HepG2 (cell line): Measurements from ENCODE around the gene CST3. TPM values are rescaled to one million over a fixed set of nuclear protein-coding genes. Genes with fewer than 3 reads are reported as not detected.

Experiments used
- ARNTL ChIP-seq: sonication (generic); formaldehyde crosslinking; IDR thresholded peaks from 2 replicates; pipeline ENCODE4 v1.4.0; 2020; ENCODE audit warnings: mild to moderate bottlenecking, missing genetic modification reagents
- CEBPG ChIP-seq: IDR thresholded peaks from 2 replicates; pipeline ENCODE4 v1.6.1; 2016
- CENPX ChIP-seq: sonication (generic); formaldehyde crosslinking; IDR thresholded peaks from 2 replicates; pipeline ENCODE4 v1.9.0; 2021; ENCODE audit warnings: mild to moderate bottlenecking, missing genetic modification reagents, moderate library complexity
- KLF9 ChIP-seq: IDR thresholded peaks from 2 replicates; pipeline ENCODE4 v1.6.1; 2016; ENCODE audit warnings: low read depth
- MATR3 ChIP-seq: sonication (generic); formaldehyde crosslinking; IDR thresholded peaks from 2 replicates; pipeline ENCODE4 v1.4.0; 2020; ENCODE audit warnings: missing genetic modification reagents
- NFKB2 ChIP-seq: sonication (generic); formaldehyde crosslinking; IDR thresholded peaks from 2 replicates; pipeline ENCODE4 v1.4.0; 2020; ENCODE audit warnings: missing genetic modification reagents, borderline replicate concordance
- PHF5A ChIP-seq: IDR thresholded peaks from one replicate; pipeline ENCODE4 v1.6.1; 2018; ENCODE audit warnings: low read depth, missing genetic modification reagents; ENCODE audit not compliant: unreplicated experiment
- RNF2 ChIP-seq: fragments of 450-650 bp; conservative IDR thresholded peaks from 2 replicates; pipeline ENCODE4 v1.6.1; 2016; ENCODE audit warnings: low read depth
- SALL1 ChIP-seq: sonication (generic); formaldehyde crosslinking; IDR thresholded peaks from 2 replicates; pipeline ENCODE4 v1.8.0; 2022; ENCODE audit warnings: mild to moderate bottlenecking, missing genetic modification reagents
- SMYD3 ChIP-seq: sonication (generic); formaldehyde crosslinking; IDR thresholded peaks from 2 replicates; pipeline ENCODE4 v1.8.1; 2023; ENCODE audit warnings: mild to moderate bottlenecking, missing genetic modification reagents
- SOX6 ChIP-seq, 2 experiments: fragments of 450-650 bp in 1 of 2; sonication (generic) in 1 of 2; formaldehyde crosslinking in 1 of 2; IDR thresholded peaks; 2 replicates each; pipeline versions ENCODE4 v1.4.0 to v1.6.1; 2017 to 2020; ENCODE audit warnings: antibody characterized with exemption in 1 of 2, mild to moderate bottlenecking in 1 of 2, missing genetic modification reagents in 1 of 2
- ZBTB34 ChIP-seq: sonication (generic); formaldehyde crosslinking; IDR thresholded peaks from 2 replicates; pipeline ENCODE4 v1.8.0; 2022; ENCODE audit warnings: mild to moderate bottlenecking, missing genetic modification reagents
- ZFP36L2 ChIP-seq: sonication (generic); formaldehyde crosslinking; IDR thresholded peaks from 2 replicates; pipeline ENCODE4 v1.4.0; 2020; ENCODE audit warnings: missing genetic modification reagents
- ZFP90 ChIP-seq: sonication (generic); formaldehyde crosslinking; IDR thresholded peaks from 2 replicates; pipeline ENCODE4 v1.8.0; 2022; ENCODE audit warnings: missing genetic modification reagents, mild to moderate bottlenecking, inconsistent platforms, borderline replicate concordance
- ZFYVE20 ChIP-seq: sonication (generic); formaldehyde crosslinking; IDR thresholded peaks from 2 replicates; pipeline ENCODE4 v1.8.0; 2023; ENCODE audit warnings: low read depth, mild to moderate bottlenecking, moderate library complexity, missing genetic modification reagents, borderline replicate concordance
- ZNF3 ChIP-seq: IDR thresholded peaks from 2 replicates; pipeline ENCODE4 v1.7.0; 2017; ENCODE audit warnings: inconsistent platforms
- ZNF543 ChIP-seq: sonication (generic); formaldehyde crosslinking; IDR thresholded peaks from 2 replicates; pipeline ENCODE4 v1.4.0; 2020; ENCODE audit warnings: mild to moderate bottlenecking, missing genetic modification reagents
- polyA plus RNA-seq, 8 experiments: library from polyadenylated mRNA; depleted of rRNA in 3 of 8; stranded (reverse) in 7 of 8; unstranded in 1 of 8; fragments of >200 nt; fragmentation: Illumina TruSeq in 4 of 8; extraction: Trizol in 4 of 8; gene quantifications; 2 replicates each; pipeline versions ENCODE4 v1.2.1 to v1.2.3, GENCODE V29; 2011 to 2016; ENCODE audit warnings: low read depth in 4 of 8, missing spikeins in 1 of 8, mixed read lengths in 1 of 8; ENCODE audit not compliant: insufficient read depth in 1 of 8
- total RNA-seq, 5 experiments: library from RNA; depleted of rRNA; stranded (reverse); fragments of >200 nt; fragmentation: Illumina TruSeq; extraction: Trizol; gene quantifications; 2 replicates each; pipeline ENCODE4 v1.2.3, GENCODE V29; 2016; ENCODE audit warnings: low read depth in 1 of 5
- TF ChIP-seq, protein P1 (sequence below): IDR thresholded peaks from 2 replicates; pipeline ENCODE4 v1.6.1; 2016; ENCODE audit warnings: low read depth, missing genetic modification reagents, missing compliant biosample characterization
- TF ChIP-seq, protein P2 (sequence below): sonication (generic); formaldehyde crosslinking; IDR thresholded peaks from 2 replicates; pipeline ENCODE4 v1.9.0; 2021; ENCODE audit warnings: missing genetic modification reagents, borderline replicate concordance
- TF ChIP-seq, protein P3 (sequence below): sonication (generic); formaldehyde crosslinking; IDR thresholded peaks from 2 replicates; pipeline ENCODE4 v1.5.0; 2020; ENCODE audit warnings: missing genetic modification reagents

CST3 gene
- total and polyA plus RNA-seq, 2 of the 13 experiments (the other 11 are each of a cell fraction or from before 2014, with no cell fraction given), result 690 to 1,005 TPM

DNA sequence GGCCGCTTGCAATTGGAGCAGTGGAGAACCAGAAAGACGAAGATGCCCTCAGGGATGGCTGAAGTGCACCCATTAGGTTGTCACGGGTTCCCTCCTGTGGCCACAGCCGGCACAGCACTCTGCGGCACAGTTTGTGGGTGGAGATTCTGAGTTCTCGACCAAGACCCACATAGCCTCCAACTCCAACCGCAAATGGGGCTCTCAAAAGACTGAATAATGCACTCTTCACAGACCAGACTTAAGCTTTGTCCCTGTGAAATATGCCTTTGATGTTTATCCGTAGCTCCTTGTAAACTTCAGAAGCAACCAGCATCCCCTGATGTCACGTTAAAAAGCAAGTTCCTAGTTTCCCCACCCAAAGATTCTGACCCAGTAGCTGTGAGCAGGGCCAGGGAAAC, 31.1 kb downstream of the CST3 start (continued):
- TF ChIP-seq CENPX (CRISPR knock-in tag) (no peak), NFKB2 (CRISPR knock-in tag) (no peak; the same call in 1 of the 2 replicates), PHF5A (CRISPR knock-in tag) (no peak), ARNTL (CRISPR knock-in tag) (no peak), ZNF543 (CRISPR knock-in tag) (no peak), ZFYVE20 (CRISPR knock-in tag) (no peak), MATR3 (CRISPR knock-in tag) (no peak), CEBPG (CRISPR knock-in tag) (peak; percentile 26; the same call in 1 of the 2 replicates), SALL1 (CRISPR knock-in tag) (peak; percentile 65), ZBTB34 (CRISPR knock-in tag) (no peak), SMYD3 (CRISPR knock-in tag) (no peak), ZNF3 (CRISPR knock-in tag) (no peak), ZFP36L2 (CRISPR knock-in tag) (no peak), RNF2 (no peak), SOX6 (IDR thresholded peaks at IDR 0.05) (no peak), SOX6 (CRISPR knock-in tag; IDR thresholded peaks at IDR 0.05) (0 out of 2 replicates have a peak, but pooled peaks have one; percentile 17), ZFP90 (no peak), KLF9 (CRISPR knock-in tag) (no peak)
- TF ChIP-seq, protein P1, sequence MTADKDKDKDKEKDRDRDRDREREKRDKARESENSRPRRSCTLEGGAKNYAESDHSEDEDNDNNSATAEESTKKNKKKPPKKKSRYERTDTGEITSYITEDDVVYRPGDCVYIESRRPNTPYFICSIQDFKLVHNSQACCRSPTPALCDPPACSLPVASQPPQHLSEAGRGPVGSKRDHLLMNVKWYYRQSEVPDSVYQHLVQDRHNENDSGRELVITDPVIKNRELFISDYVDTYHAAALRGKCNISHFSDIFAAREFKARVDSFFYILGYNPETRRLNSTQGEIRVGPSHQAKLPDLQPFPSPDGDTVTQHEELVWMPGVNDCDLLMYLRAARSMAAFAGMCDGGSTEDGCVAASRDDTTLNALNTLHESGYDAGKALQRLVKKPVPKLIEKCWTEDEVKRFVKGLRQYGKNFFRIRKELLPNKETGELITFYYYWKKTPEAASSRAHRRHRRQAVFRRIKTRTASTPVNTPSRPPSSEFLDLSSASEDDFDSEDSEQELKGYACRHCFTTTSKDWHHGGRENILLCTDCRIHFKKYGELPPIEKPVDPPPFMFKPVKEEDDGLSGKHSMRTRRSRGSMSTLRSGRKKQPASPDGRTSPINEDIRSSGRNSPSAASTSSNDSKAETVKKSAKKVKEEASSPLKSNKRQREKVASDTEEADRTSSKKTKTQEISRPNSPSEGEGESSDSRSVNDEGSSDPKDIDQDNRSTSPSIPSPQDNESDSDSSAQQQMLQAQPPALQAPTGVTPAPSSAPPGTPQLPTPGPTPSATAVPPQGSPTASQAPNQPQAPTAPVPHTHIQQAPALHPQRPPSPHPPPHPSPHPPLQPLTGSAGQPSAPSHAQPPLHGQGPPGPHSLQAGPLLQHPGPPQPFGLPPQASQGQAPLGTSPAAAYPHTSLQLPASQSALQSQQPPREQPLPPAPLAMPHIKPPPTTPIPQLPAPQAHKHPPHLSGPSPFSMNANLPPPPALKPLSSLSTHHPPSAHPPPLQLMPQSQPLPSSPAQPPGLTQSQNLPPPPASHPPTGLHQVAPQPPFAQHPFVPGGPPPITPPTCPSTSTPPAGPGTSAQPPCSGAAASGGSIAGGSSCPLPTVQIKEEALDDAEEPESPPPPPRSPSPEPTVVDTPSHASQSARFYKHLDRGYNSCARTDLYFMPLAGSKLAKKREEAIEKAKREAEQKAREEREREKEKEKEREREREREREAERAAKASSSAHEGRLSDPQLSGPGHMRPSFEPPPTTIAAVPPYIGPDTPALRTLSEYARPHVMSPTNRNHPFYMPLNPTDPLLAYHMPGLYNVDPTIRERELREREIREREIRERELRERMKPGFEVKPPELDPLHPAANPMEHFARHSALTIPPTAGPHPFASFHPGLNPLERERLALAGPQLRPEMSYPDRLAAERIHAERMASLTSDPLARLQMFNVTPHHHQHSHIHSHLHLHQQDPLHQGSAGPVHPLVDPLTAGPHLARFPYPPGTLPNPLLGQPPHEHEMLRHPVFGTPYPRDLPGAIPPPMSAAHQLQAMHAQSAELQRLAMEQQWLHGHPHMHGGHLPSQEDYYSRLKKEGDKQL, result no peak
- TF ChIP-seq, protein P2, sequence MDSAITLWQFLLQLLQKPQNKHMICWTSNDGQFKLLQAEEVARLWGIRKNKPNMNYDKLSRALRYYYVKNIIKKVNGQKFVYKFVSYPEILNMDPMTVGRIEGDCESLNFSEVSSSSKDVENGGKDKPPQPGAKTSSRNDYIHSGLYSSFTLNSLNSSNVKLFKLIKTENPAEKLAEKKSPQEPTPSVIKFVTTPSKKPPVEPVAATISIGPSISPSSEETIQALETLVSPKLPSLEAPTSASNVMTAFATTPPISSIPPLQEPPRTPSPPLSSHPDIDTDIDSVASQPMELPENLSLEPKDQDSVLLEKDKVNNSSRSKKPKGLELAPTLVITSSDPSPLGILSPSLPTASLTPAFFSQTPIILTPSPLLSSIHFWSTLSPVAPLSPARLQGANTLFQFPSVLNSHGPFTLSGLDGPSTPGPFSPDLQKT (CRISPR knock-in tag), result no peak
- TF ChIP-seq, protein P3, sequence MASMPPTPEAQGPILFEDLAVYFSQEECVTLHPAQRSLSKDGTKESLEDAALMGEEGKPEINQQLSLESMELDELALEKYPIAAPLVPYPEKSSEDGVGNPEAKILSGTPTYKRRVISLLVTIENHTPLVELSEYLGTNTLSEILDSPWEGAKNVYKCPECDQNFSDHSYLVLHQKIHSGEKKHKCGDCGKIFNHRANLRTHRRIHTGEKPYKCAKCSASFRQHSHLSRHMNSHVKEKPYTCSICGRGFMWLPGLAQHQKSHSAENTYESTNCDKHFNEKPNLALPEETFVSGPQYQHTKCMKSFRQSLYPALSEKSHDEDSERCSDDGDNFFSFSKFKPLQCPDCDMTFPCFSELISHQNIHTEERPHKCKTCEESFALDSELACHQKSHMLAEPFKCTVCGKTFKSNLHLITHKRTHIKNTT (CRISPR knock-in tag), result no peak
